ENCODE data around the gene SETD9. TPM values are rescaled to one million over a fixed set of nuclear protein-coding genes. Genes with fewer than 3 reads are reported as not detected.

Gene SETD9
- polyA plus RNA-seq, 5 donors = 3.8 to 21.7 (median 17.5) TPM

- no peak for DNase-seq
Observed at GRCh38 chr5:56919942-56920662, 10.7 kb downstream of the SETD9 start.

GRCh38 chr5:56922922-56923321 is 13.5 kb downstream of the SETD9 start:
- DNase-seq = no peak

- no peak for DNase-seq
Observed at GRCh38 chr5:56934325-56934724, 24.9 kb downstream of the SETD9 start.

- DNase-seq = no peak
Observed at GRCh38 chr5:56938858-56939257, 29.5 kb downstream of the SETD9 start.

GRCh38 chr5:56941981-56942380 is 32.6 kb downstream of the SETD9 start:
- DNase-seq = no peak

GRCh38 chr5:56947052-56947451 is 37.7 kb downstream of the SETD9 start:
- no peak for DNase-seq

- DNase-seq = peak; percentile 86 to 87
Observed at GRCh38 chr5:56950626-56951125, 41.3 kb downstream of the SETD9 start.

- peak; percentile 32 to 40 for DNase-seq
Observed at GRCh38 chr5:56951126-56951945, 41.9 kb downstream of the SETD9 start.

- peak; percentile 64 to 74 for DNase-seq
Observed at GRCh38 chr5:56951946-56952691, 42.7 kb downstream of the SETD9 start, which contains the start of gene MIER3. Gene MIER3, minus strand, starts transcription at chr5:56952123. Its CDS starts 21 bp downstream, at chr5:56952102.

GRCh38 chr5:56954262-56954661 is 44.9 kb downstream of the SETD9 start:
- DNase-seq = no peak

GRCh38 chr5:56958595-56958994 is 49.2 kb downstream of the SETD9 start:
- DNase-seq = no peak

GRCh38 chr5:56959326-56959725 is 49.9 kb downstream of the SETD9 start:
- DNase-seq = no peak

- no peak for DNase-seq
Observed at GRCh38 chr5:56961746-56962145, 52.4 kb downstream of the SETD9 start.

GRCh38 chr5:56962286-56962685 is 52.9 kb downstream of the SETD9 start:
- no peak for DNase-seq

- no peak for DNase-seq
Observed at GRCh38 chr5:56963246-56963645, 53.9 kb downstream of the SETD9 start.

GRCh38 chr5:56964173-56964572 is 54.8 kb downstream of the SETD9 start:
- DNase-seq = peak; percentile 9 to 22

Other genes starting within 250 kb of the SETD9 start
- gene MAP3K1, start 94.0 kb upstream of the SETD9 start, polyA plus RNA-seq (ENCODE audit: insufficient read depth in 1 of 5, insufficient read length in 5 of 5, low replicate concordance in 1 of 5) = 10 to 100 TPM; 41.7 to 68.9 (median 60.4) TPM
- 10 to 100 TPM; 26.6 to 51.5 (median 36.8) TPM for gene MIER3, start 42.5 kb downstream of the SETD9 start, polyA plus RNA-seq (ENCODE audit: insufficient read depth in 1 of 5, insufficient read length in 5 of 5, low replicate concordance in 1 of 5)